GM23338 (cell line): ENCODE measurements around the gene IGF1R. TPM values are rescaled to one million over a fixed set of nuclear protein-coding genes. Genes with fewer than 3 reads are reported as not detected.

Experiments
- CTCF ChIP-seq, 2 experiments: fragments of 200-600 bp in 1 of 2; sonication (generic) in 1 of 2; conservative IDR thresholded peaks; 2 replicates each; pipeline versions ENCODE4 v1.5.1 to v1.6.1; 2016 to 2017; ENCODE audit warnings: antibody characterized with exemption in 2 of 2, low read depth in 2 of 2, mild to moderate bottlenecking in 2 of 2, moderate library complexity in 1 of 2
- NANOG ChIP-seq: IDR thresholded peaks from 2 replicates; pipeline ENCODE4 v1.6.1; 2016; ENCODE audit warnings: antibody characterized with exemption, borderline replicate concordance
- ZNF331 ChIP-seq: fragments of 250-450 bp; sonication (Bioruptor Pico); IDR thresholded peaks from 2 replicates; pipeline ENCODE4 v1.5.0; 2020; ENCODE audit warnings: low read depth, mild to moderate bottlenecking, moderate library complexity
- ZNF462 ChIP-seq: fragments of 250-450 bp; sonication (Bioruptor Pico); IDR thresholded peaks from 2 replicates; pipeline ENCODE4 v1.5.0; 2020; ENCODE audit warnings: mild to moderate bottlenecking, moderate library complexity
- polyA plus RNA-seq: library from polyadenylated mRNA; unstranded; fragments of >200 nt; fragmentation: Nextera tagmentation; extraction: Ambion mirVana; gene quantifications from 2 replicates; pipeline ENCODE4 v1.2.1, GENCODE V29; 2016
- total RNA-seq: library from RNA; depleted of rRNA; stranded (reverse); fragments of >200 nt; shearing (Covaris generic); gene quantifications from 2 replicates; pipeline ENCODE4 v1.2.3, GENCODE V29; 2014

The IGF1R gene
- total and polyA plus RNA-seq, 2 experiments from 2014 or later = 20.4 to 92.2 TPM

- no peak for TF ChIP-seq ZNF462 (CRISPR knock-in tag)
- no peak for TF ChIP-seq CTCF (conservative IDR thresholded peaks at IDR 0.05; ENCODE audit: low read depth in 2 of 2)
- TF ChIP-seq NANOG = no peak
- no peak for TF ChIP-seq ZNF331 (CRISPR knock-in tag)
Observed at GRCh38 chr15:98896002-98896721, 247.8 kb downstream of the IGF1R start (continued).
